ENCODE results near the gene XAGE3.

XAGE3 gene

DNA sequence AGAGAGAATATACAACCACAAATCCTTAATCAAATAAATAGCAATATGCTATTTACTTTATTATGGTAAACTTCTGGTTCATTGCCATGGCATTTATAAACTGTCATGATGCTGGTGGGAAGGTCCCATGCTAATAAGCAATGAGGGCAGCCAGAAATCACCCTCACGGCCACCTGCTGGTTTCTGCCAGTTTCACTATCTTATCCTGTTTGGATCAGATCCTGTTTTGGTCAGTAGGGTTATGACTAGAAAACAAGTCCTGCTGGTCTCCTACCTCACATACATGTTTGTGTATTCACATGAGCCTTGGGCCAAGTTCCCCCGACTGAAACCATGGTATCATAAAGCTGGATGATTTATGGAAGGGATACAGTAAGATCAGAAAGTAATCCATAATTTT lies 28.7 kb downstream of the XAGE3 start:
- no peak for DNase-seq

DNA sequence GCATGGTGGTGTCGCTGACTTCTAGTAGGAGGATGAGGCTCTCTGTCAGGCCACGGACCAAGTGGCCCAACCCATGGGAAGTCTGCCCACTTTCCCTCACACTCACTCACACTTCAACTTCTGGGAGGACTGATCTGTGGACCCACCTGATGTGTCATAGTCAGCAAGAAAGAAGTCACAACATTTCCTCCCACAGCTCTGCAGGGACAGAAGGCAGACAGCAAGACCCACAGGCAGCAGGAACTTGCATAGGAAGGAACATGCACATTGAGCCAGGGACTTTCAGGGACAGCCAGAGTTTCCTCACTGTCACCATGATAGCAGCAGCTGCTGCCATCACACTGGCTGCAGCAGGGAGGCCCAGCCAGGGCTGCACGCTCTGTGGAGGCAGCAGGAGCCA lies 37.3 kb downstream of the XAGE3 start:
- no peak for DNase-seq

DNA sequence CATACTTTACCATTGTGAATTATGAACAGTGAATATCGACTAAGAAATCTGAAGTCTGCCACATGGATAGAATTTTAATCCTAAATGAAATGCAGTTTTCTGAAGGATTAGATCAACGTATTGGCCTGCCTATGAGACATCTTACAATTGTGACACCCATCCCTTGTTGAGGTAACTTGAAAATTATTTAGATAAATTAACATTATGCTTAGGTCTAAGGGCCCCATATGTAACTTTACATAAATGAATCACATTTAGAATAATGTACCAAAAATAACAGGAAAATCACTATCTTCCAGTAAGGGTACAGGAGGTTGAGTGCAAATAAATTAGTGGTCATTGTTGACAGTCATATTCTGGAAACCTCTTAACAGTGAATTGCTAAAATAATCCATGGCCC lies 43.3 kb downstream of the XAGE3 start:
- DNase-seq: no peak

- no peak for DNase-seq
These were observed 46.7 kb downstream of the XAGE3 start for GRCh38 chrX:52821079-52821760.

- DNase-seq: no peak
These were observed 48.1 kb downstream of the XAGE3 start for GRCh38 chrX:52819788-52820187.
